Calu3 (cell line): ENCODE measurements around the gene ALG8. TPM values are rescaled to one million over a fixed set of nuclear protein-coding genes. Genes with fewer than 3 reads are reported as not detected.
"Not testable (repeated sequence)": the region's sequence is repeated elsewhere in the genome, so short reads cannot be mapped to it uniquely, and the experiment has no call there.

ENCODE experiments used
- BruUV-seq: library from RNA; stranded (reverse); fragments of 400-500 nt; replicated peaks from 2 replicates; lab custom pipeline; 2021; lab: Mats Ljungman, UMichigan
- CTCF ChIA-PET: fragments of 300-600 bp; sonication (Branson Sonifier 250); formaldehyde crosslinking; loops from one replicate; lab custom pipeline; 2022; ENCODE audit warnings: antibody characterized with exemption; lab: Charles Lee
- DNase-seq: peaks from one replicate; pipeline ENCODE4 v3.0.0; 2022
- H3K27ac Mint-ChIP-seq: one replicate; pipeline ENCODE4 v1.8.0; 2022; ENCODE audit warnings: mixed read lengths; ENCODE audit not compliant: unreplicated experiment
- H3K27me3 Mint-ChIP-seq: one replicate; pipeline ENCODE4 v1.8.0; 2022; ENCODE audit warnings: mixed read lengths; ENCODE audit not compliant: unreplicated experiment
- H3K36me3 Mint-ChIP-seq: one replicate; pipeline ENCODE4 v1.8.0; 2022; ENCODE audit warnings: mild to moderate bottlenecking, moderate library complexity, mixed read lengths; ENCODE audit not compliant: insufficient read depth, unreplicated experiment
- H3K4me1 Mint-ChIP-seq: one replicate; pipeline ENCODE4 v1.8.0; 2022; ENCODE audit warnings: mild to moderate bottlenecking, low read depth, mixed read lengths; ENCODE audit not compliant: unreplicated experiment
- H3K4me3 Mint-ChIP-seq: one replicate; pipeline ENCODE4 v1.8.0; 2022; ENCODE audit warnings: mild to moderate bottlenecking, low read depth, moderate library complexity, mixed read lengths; ENCODE audit not compliant: unreplicated experiment
- H3K9me3 Mint-ChIP-seq: one replicate; pipeline ENCODE4 v1.8.0; 2022; ENCODE audit warnings: low read depth, mixed read lengths; ENCODE audit not compliant: unreplicated experiment
- CTCF ChIP-seq: fragments of 200-600 bp; IDR thresholded peaks from one replicate; pipeline ENCODE4 v1.8.0; 2022; ENCODE audit warnings: antibody characterized with exemption; ENCODE audit not compliant: unreplicated experiment
- intact Hi-C: fragments of 100-400 bp; cut with micrococcal nuclease; formaldehyde crosslinking; loops from one replicate; pipeline ENCODE4 v1.10.0; 2022; ENCODE audit not compliant: unreplicated experiment
- total RNA-seq: library from RNA; stranded (reverse); gene quantifications from 2 replicates; pipeline ENCODE4 v1.2.3, GENCODE V29; 2022

The ALG8 gene
- total RNA-seq, 1 experiment from 2014 or later, result 85.7 TPM

GRCh38 chr11:78099666-78100065 is 39.8 kb downstream of the ALG8 start:
- Mint-ChIP-seq H3K4me1 (no peaks in the 10 kb centered on the region), H3K9me3 (no peaks in the 10 kb centered on the region), H3K27ac (no peak overlapping the region), H3K4me3 (no peak overlapping the region), H3K36me3 (peaks cover 18% of the 10 kb centered on the region), H3K27me3 (no peaks in the 10 kb centered on the region)
- no peak for DNase-seq
- BruUV-seq, result no TSS peak
- TF ChIP-seq CTCF, result no peak
- CTCF ChIA-PET, result no interaction called here
- intact Hi-C loops, result no loop called here

DNA sequence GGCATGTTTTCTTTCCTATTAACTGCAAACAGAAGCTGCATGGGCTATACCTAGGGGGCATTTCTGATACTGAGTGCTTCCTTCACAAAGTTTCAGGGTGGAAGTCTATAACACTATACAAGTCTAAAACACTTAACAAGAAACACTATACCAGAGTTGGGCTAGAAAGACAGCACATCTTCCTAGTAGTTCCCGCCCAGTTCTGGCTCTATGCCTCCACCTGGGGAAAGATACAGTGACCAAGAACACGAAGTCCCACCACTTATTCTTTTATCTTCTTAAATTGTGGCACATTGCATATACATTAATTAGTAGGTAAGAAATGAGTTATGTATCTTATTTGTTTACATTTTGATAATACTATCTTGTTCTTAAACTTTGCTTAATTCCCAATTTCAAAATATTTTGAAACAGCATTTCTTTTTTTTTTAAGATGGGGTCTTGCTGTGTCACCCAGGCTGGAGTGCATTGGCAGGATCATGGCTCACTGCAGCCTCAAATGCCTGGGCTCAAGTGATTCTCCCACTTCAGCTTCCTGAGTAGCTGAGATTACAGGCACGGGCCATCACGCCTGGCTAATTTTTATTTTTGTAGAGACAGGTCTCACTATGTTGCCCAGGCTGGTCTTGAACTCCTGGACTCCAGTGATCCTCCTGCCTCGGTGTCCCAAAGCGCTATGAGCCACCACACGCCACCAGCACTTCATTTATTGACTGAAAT is 41.6 kb downstream of the ALG8 start:
- no peaks in the 10 kb centered on the region for H3K27me3 Mint-ChIP-seq
- DNase-seq, result no peak
- H3K4me3 Mint-ChIP-seq, result no peak overlapping the region
- no peak overlapping the region for H3K27ac Mint-ChIP-seq
- peaks cover 21% of the 10 kb centered on the region for H3K36me3 Mint-ChIP-seq
- CTCF ChIA-PET, result no interaction called here
- H3K9me3 Mint-ChIP-seq, result no peaks in the 10 kb centered on the region
- BruUV-seq, result no TSS peak
- intact Hi-C loops, result no loop called here
- H3K4me1 Mint-ChIP-seq, result no peaks in the 10 kb centered on the region
- TF ChIP-seq CTCF, result no peak

- CTCF ChIA-PET, result no interaction called here
Measured at GRCh38 chr11:78094250-78094649, 45.2 kb downstream of the ALG8 start.

DNA sequence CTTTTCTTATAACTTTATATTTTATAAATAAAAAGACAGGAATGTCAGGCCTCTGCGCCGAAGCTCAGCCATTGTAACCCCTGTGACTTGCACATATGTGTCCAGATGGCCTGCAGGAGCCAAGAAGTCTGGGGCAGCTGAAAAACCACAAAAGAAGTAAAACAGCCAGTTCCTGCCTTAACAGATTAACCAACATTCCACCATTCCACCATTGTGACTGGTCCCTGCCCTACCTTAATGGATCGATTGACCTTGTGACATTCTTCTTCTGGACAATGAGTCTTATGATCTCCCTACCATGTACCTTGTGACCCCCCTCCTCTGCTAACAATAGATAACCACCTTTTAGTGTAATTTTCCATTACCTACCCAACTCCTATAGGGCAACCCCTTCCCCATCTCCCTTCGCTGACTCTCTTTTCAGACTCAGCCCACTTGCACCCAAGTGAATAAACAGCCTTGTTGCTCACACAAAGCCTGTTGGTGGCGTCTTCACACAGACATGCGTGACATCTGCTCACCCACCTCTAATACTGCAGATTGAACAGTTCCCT is 52.8 kb downstream of the ALG8 start:
- H3K9me3 Mint-ChIP-seq, intact Hi-C loops, BruUV-seq, H3K4me3 Mint-ChIP-seq, CTCF ChIA-PET, H3K27me3 Mint-ChIP-seq: not testable (repeated sequence)
- Mint-ChIP-seq H3K36me3 (peaks cover 30% of the 10 kb centered on the region), H3K4me1 (peaks cover 30% of the 10 kb centered on the region), H3K27ac (peak overlapping the region; percentile 51)
- peak; percentile 27 for DNase-seq

More at GRCh38 chr11:78094250-78094649, 45.2 kb downstream of the ALG8 start:
- intact Hi-C loops, result no loop called here
- no TSS peak for BruUV-seq
- H3K9me3 Mint-ChIP-seq, result no peaks in the 10 kb centered on the region
- no peak overlapping the region for H3K4me3 Mint-ChIP-seq
- peaks cover 12% of the 10 kb centered on the region for H3K4me1 Mint-ChIP-seq
- TF ChIP-seq CTCF, result no peak
- no peaks in the 10 kb centered on the region for H3K27me3 Mint-ChIP-seq
- peaks cover 20% of the 10 kb centered on the region for H3K36me3 Mint-ChIP-seq
- no peak for DNase-seq
- no peak overlapping the region for H3K27ac Mint-ChIP-seq

DNA sequence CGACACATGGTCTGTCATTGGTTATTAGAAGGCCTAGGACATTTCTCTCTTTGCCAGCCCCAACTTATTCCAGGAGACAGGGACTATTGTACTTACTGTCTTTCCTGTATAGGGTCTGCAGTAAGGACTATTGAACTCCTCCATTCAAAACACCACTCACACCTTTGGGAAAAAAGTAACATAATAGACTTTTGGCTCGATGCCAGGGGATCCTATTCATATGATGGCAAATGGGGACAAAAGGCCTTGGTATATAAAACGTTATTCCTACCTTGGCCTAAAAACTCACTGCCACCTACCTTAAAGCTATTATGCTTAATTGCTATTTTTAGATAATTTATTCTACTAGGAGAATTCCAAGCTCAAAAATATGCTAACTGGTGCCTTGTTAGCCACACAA is 53.5 kb downstream of the ALG8 start:
- no peak for DNase-seq
- Mint-ChIP-seq H3K4me3 (no peak overlapping the region), H3K27me3 (no peaks in the 10 kb centered on the region), H3K4me1 (peaks cover 35% of the 10 kb centered on the region), H3K27ac (peak overlapping the region; percentile 51), H3K36me3 (peaks cover 35% of the 10 kb centered on the region), H3K9me3 (peaks cover 5% of the 10 kb centered on the region)
- CTCF ChIA-PET, result no interaction called here
- no peak for TF ChIP-seq CTCF
- intact Hi-C loops, result no loop called here
- no TSS peak for BruUV-seq

GRCh38 chr11:78084506-78084905 is 54.9 kb downstream of the ALG8 start:
- intact Hi-C loops, H3K27ac Mint-ChIP-seq, CTCF ChIA-PET, H3K27me3 Mint-ChIP-seq, H3K9me3 Mint-ChIP-seq, DNase-seq, BruUV-seq, H3K4me3 Mint-ChIP-seq: not testable (repeated sequence)
- Mint-ChIP-seq H3K36me3 (peaks cover 36% of the 10 kb centered on the region), H3K4me1 (peaks cover 28% of the 10 kb centered on the region)
